Islet of Langerhans (tissue), 1 donor: ENCODE measurements around the gene CUX1.

Experiments
- FAIRE-seq: peaks from one replicate; lab custom pipeline; 2011; peaks lifted over from hg19 to GRCh38; lab: Jason Lieb, UNC

The CUX1 gene

GRCh38 chr7:101896316-101896715 is 78.9 kb downstream of the CUX1 start:
- no peak for FAIRE-seq

- no peak for FAIRE-seq
These were observed 79.5 kb downstream of the CUX1 start for GRCh38 chr7:101896941-101897340.

- no peak for FAIRE-seq
These were observed 80.7 kb downstream of the CUX1 start for GRCh38 chr7:101898106-101898505.

GRCh38 chr7:101899616-101900015 is 82.2 kb downstream of the CUX1 start:
- no peak for FAIRE-seq

GRCh38 chr7:101900103-101900502 is 82.7 kb downstream of the CUX1 start:
- FAIRE-seq, result no peak

- FAIRE-seq, result no peak
These were observed 84.5 kb downstream of the CUX1 start for GRCh38 chr7:101901661-101902491.

GRCh38 chr7:101902680-101903514 is 85.5 kb downstream of the CUX1 start:
- FAIRE-seq, result no peak

- FAIRE-seq, result no peak
These were observed 86.1 kb downstream of the CUX1 start for GRCh38 chr7:101903515-101903868.

- FAIRE-seq, result no peak
These were observed 86.6 kb downstream of the CUX1 start for GRCh38 chr7:101904019-101904418.

GRCh38 chr7:101905203-101905865 is 87.9 kb downstream of the CUX1 start:
- FAIRE-seq, result no peak

GRCh38 chr7:101906291-101907240 is 89.1 kb downstream of the CUX1 start:
- no peak for FAIRE-seq

- FAIRE-seq, result no peak
These were observed 93.8 kb downstream of the CUX1 start for GRCh38 chr7:101910991-101911799.

GRCh38 chr7:101911800-101912715 is 94.6 kb downstream of the CUX1 start:
- FAIRE-seq, result no peak

GRCh38 chr7:101912716-101913110 is 95.3 kb downstream of the CUX1 start:
- no peak for FAIRE-seq

- FAIRE-seq, result no peak
These were observed 95.9 kb downstream of the CUX1 start for GRCh38 chr7:101913247-101913721.

GRCh38 chr7:101913851-101914250 is 96.4 kb downstream of the CUX1 start:
- FAIRE-seq, result no peak

GRCh38 chr7:101915000-101915399 is 97.6 kb downstream of the CUX1 start:
- no peak for FAIRE-seq

- no peak for FAIRE-seq
These were observed 98.8 kb downstream of the CUX1 start for GRCh38 chr7:101916041-101916800.

- no peak for FAIRE-seq
These were observed 99.5 kb downstream of the CUX1 start for GRCh38 chr7:101916876-101917275.
